GM12878 (cell line): ENCODE measurements around the gene IFNL1. TPM values are rescaled to one million over a fixed set of nuclear protein-coding genes. Genes with fewer than 3 reads are reported as not detected.

Experiments used
- ATAC-seq: fragments of 200-7000 bp; cut with Tn5 transposase; 3 replicates; pipeline ENCODE4 v1.9.1; 2020; ENCODE audit warnings: mild to moderate bottlenecking, moderate library complexity
- BruUV-seq: library from RNA; stranded (reverse); fragments of 400-500 nt; replicated peaks from 2 replicates; lab custom pipeline; 2021; lab: Mats Ljungman, UMichigan
- CTCF ChIA-PET: fragments of 300-600 bp; sonication (Branson Sonifier 250); formaldehyde crosslinking; extraction: SDS; loops from one replicate; lab custom pipeline; 2021; ENCODE audit warnings: inconsistent platforms; lab: Yijun Ruan, JAX
- POLR2A ChIA-PET: fragments of 350-600 bp; formaldehyde crosslinking; extraction: SDS; loops from one replicate; lab custom pipeline; 2021; ENCODE audit warnings: inconsistent platforms; lab: Charles Lee
- RAD21 ChIA-PET: fragments of 300-600 bp; sonication (Branson Sonifier 250); formaldehyde crosslinking; loops from one replicate; lab custom pipeline; 2023; ENCODE audit warnings: antibody characterized with exemption; ENCODE audit not compliant: unreplicated experiment; lab: Charles Lee
- SMC1A ChIA-PET: fragments of 300-600 bp; sonication (Branson Sonifier 250); formaldehyde crosslinking; loops from one replicate; lab custom pipeline; 2023; ENCODE audit not compliant: unreplicated experiment, uncharacterized antibody; lab: Charles Lee
- DNase-seq: peaks from one replicate; pipeline ENCODE4 v3.0.0-alpha.2; 2011; ENCODE audit warnings: low read depth, low spot score
- FAIRE-seq: peaks from 3 replicates; lab custom pipeline; 2011; peaks lifted over from hg19 to GRCh38; lab: Jason Lieb, UNC
- H2AFZ ChIP-seq: 2 replicates; pipeline ENCODE4 v1.6.0; 2011; ENCODE audit warnings: low read depth, low read length, control low read depth; ENCODE audit not compliant: control insufficient read depth
- H3K27ac ChIP-seq: 2 replicates; pipeline ENCODE4 v1.5.1; 2011; ENCODE audit warnings: control low read depth; ENCODE audit not compliant: control insufficient read depth, insufficient read depth
- H3K27me3 ChIP-seq, 2 experiments: replicated peaks in 1 of 2; 2 replicates each; pipeline versions ENCODE4 v1.6.0 to v1.6.1; 2011; ENCODE audit warnings: low read length in 1 of 2; ENCODE audit not compliant: control insufficient read depth in 2 of 2, insufficient read depth in 2 of 2
- H3K36me3 ChIP-seq, 2 experiments: 2 replicates each; pipeline ENCODE4 v1.5.1; 2011; ENCODE audit warnings: low read length in 1 of 2; ENCODE audit not compliant: control insufficient read depth in 2 of 2, insufficient read depth in 2 of 2
- H3K4me1 ChIP-seq: 2 replicates; pipeline ENCODE4 v1.6.1; 2011; ENCODE audit warnings: mild to moderate bottlenecking, low read length, moderate library complexity, mixed read lengths; ENCODE audit not compliant: control insufficient read depth, insufficient read depth
- H3K4me2 ChIP-seq: 2 replicates; pipeline ENCODE4 v1.6.0; 2011; ENCODE audit warnings: control low read depth; ENCODE audit not compliant: control insufficient read depth, insufficient read depth
- H3K4me3 ChIP-seq: fragments of 200-600 bp; sonication (generic); 2 replicates; pipeline ENCODE4 v1.5.1; 2016
- H3K79me2 ChIP-seq: 2 replicates; pipeline ENCODE4 v1.6.0; 2011; ENCODE audit warnings: low read length; ENCODE audit not compliant: control insufficient read depth, insufficient read depth
- H3K9ac ChIP-seq: 2 replicates; pipeline ENCODE4 v1.8.0; 2011; ENCODE audit warnings: low read length, control low read depth, mixed read lengths; ENCODE audit not compliant: control insufficient read depth, insufficient read depth
- H3K9me3 ChIP-seq: replicated peaks from 3 replicates; pipeline ENCODE4 v1.5.1; 2011; ENCODE audit warnings: mild to moderate bottlenecking, low read length; ENCODE audit not compliant: control insufficient read depth, insufficient read depth
- H4K20me1 ChIP-seq: 2 replicates; pipeline ENCODE4 v1.6.0; 2011; ENCODE audit not compliant: control insufficient read depth, insufficient read depth
- BCLAF1 ChIP-seq: fragments of 450-650 bp; IDR thresholded peaks from 2 replicates; pipeline ENCODE4 v1.6.1; 2017; ENCODE audit warnings: antibody characterized with exemption, mild to moderate bottlenecking, moderate library complexity
- CUX1 ChIP-seq: IDR thresholded peaks from 2 replicates; pipeline ENCODE4 v1.6.1; 2012; ENCODE audit warnings: improper control_type of control experiment, low read depth, low read length; ENCODE audit not compliant: insufficient replicate concordance
- E4F1 ChIP-seq: fragments of 450-650 bp; IDR thresholded peaks from 2 replicates; pipeline ENCODE4 v1.6.1; 2018; ENCODE audit warnings: borderline replicate concordance, mild to moderate bottlenecking; ENCODE audit not compliant: partially characterized antibody
- IRF4 ChIP-seq: IDR thresholded peaks from 2 replicates; pipeline ENCODE4 v1.6.1; 2011; ENCODE audit warnings: low read depth, low read length
- NBN ChIP-seq: fragments of 450-650 bp; IDR thresholded peaks from 2 replicates; pipeline ENCODE4 v1.6.1; 2016
- POLR2A ChIP-seq: IDR thresholded peaks from 2 replicates; pipeline ENCODE4 v1.6.1; 2011; ENCODE audit warnings: low read depth, mild to moderate bottlenecking, low read length
- SREBF2 ChIP-seq: IDR thresholded peaks from 2 replicates; pipeline ENCODE4 v1.6.1; 2012; ENCODE audit warnings: mild to moderate bottlenecking, low read length
- ZBTB4 ChIP-seq: fragments of 450-650 bp; formaldehyde crosslinking; IDR thresholded peaks from 2 replicates; pipeline ENCODE4 v1.4.0; 2022; ENCODE audit warnings: mild to moderate bottlenecking, moderate library complexity
- ZNF24 ChIP-seq: fragments of 450-650 bp; IDR thresholded peaks from 2 replicates; pipeline ENCODE4 v1.6.1; 2017; ENCODE audit warnings: antibody characterized with exemption, mild to moderate bottlenecking
- WGBS: methylation state at CpG from one replicate; pipeline ENCODE4 v1.1.6; 2016; ENCODE audit warnings: low lambda C conversion rate; ENCODE audit not compliant: insufficient replicate concordance, insufficient coverage; ENCODE audit errors: missing lambda C conversion rate; 5-methylcytosine and 5-hydroxymethylcytosine counted together
- in situ Hi-C: fragments of 300-500 bp; cut with MboI; formaldehyde crosslinking; loops from 9 replicates; pipeline ENCODE4 v1.14.3; 2018; ENCODE audit warnings: mixed read lengths
- intact Hi-C: fragments of 100-400 bp; cut with micrococcal nuclease; formaldehyde crosslinking; loops from one replicate; pipeline ENCODE4 v1.14.2; 2022; ENCODE audit not compliant: unreplicated experiment
- polyA plus RNA-seq, 11 experiments: library from polyadenylated mRNA; depleted of rRNA in 4 of 11; unstranded in 6 of 11; stranded (reverse) in 5 of 11; fragments of >200 nt; fragmentation: Nextera tagmentation in 4 of 11; fragmentation: Illumina TruSeq in 1 of 11; extraction: Ambion mirVana in 4 of 11; extraction: Trizol in 1 of 11; gene quantifications; 1 replicate in 1 of 11; 2 replicates in 10 of 11; pipeline versions ENCODE4 v1.2.1 to v1.2.3, GENCODE V29; 2011 to 2016; ENCODE audit warnings: inconsistent platforms in 2 of 11, missing spikeins in 2 of 11, low read depth in 1 of 11
- total RNA-seq, 4 experiments: library from RNA; depleted of rRNA in 3 of 4; stranded (reverse); fragments of >200 nt in 3 of 4; fragmentation: Illumina TruSeq in 1 of 4; extraction: Trizol in 1 of 4; gene quantifications; 2 replicates each; pipeline versions ENCODE4 v1.2.1 to v1.2.3, GENCODE V29; 2013 to 2021

Gene IFNL1
- total and polyA plus RNA-seq, 10 of the 15 experiments (the other 5 are each of a cell fraction or from before 2014, with no cell fraction given), result not detected

- no peak for TF ChIP-seq ZBTB4 (CRISPR knock-in tag)
Observed at GRCh38 chr19:39248806-39249205, 47.4 kb upstream of the IFNL1 start, which contains the start of gene IFNL4 (continued).

- ChIA-PET CTCF (interaction anchor here (0.7 kb wide), 1 partner anchor 39 kb away, joined by 3 read pairs; no protein-coding TSS in a partner anchor), SMC1A (no interaction called here), POLR2A (no interaction called here), RAD21 (no interaction called here)
- Histone ChIP-seq H3K27ac (no peak overlapping the region), H3K79me2 (no peaks in the 10 kb centered on the region), H3K4me3 (no peak overlapping the region), H3K4me1 (no peaks in the 10 kb centered on the region), H3K4me2 (no peak overlapping the region), H3K36me3 (no peaks in the 10 kb centered on the region), H2AFZ (no peak overlapping the region), H3K9me3 (no peaks in the 10 kb centered on the region), H4K20me1 (no peaks in the 10 kb centered on the region), H3K27me3 (peaks cover 2% of the 10 kb centered on the region in 2 experiments; a peak in 3 of 4 replicates), H3K9ac (no peak overlapping the region)
- intact Hi-C loops, result no loop called here
- in situ Hi-C loops, result no loop called here
- BruUV-seq, result no TSS peak
- DNase-seq (no peak), ATAC-seq (no peak), FAIRE-seq (no peak)
- 44% methylated on average over 4 of the region's 5 CpGs for WGBS
- TF ChIP-seq IRF4, result no peak
- TF ChIP-seq NBN, result no peak
- TF ChIP-seq BCLAF1, result no peak
- no peak for TF ChIP-seq E4F1
- no peak for TF ChIP-seq CUX1
- TF ChIP-seq POLR2A, result no peak
- TF ChIP-seq ZNF24, result no peak
- no peak for TF ChIP-seq SREBF2
Observed at GRCh38 chr19:39251081-39251480, 45.1 kb upstream of the IFNL1 start.
